ENCODE results near the gene SOX8. TPM values are rescaled to one million over a fixed set of nuclear protein-coding genes. Genes with fewer than 3 reads are reported as not detected.

SOX8 gene
- total RNA-seq, 1 donor from 2014 or later, result 0.15 TPM

DNA sequence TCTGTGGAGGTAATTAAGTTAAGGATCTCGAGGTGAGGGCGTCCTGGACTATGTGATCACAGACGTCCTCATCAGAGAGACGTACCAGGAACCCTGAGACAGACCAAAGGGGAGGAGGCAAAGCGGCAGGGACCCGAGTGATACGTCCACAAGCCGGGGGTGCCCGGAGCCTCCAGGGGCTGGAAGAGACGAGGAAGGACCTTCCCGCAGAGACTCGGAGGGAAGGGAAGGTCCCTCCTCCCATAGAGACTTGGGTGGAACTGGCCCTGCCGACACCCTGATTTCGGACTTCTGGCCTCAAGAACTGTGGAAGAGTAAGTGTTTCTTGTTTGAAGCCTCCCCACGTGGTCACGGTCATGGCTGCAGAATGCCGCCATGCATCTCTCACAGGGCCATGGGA is 41.6 kb upstream of the SOX8 start:
- TF ChIP-seq, protein P1, sequence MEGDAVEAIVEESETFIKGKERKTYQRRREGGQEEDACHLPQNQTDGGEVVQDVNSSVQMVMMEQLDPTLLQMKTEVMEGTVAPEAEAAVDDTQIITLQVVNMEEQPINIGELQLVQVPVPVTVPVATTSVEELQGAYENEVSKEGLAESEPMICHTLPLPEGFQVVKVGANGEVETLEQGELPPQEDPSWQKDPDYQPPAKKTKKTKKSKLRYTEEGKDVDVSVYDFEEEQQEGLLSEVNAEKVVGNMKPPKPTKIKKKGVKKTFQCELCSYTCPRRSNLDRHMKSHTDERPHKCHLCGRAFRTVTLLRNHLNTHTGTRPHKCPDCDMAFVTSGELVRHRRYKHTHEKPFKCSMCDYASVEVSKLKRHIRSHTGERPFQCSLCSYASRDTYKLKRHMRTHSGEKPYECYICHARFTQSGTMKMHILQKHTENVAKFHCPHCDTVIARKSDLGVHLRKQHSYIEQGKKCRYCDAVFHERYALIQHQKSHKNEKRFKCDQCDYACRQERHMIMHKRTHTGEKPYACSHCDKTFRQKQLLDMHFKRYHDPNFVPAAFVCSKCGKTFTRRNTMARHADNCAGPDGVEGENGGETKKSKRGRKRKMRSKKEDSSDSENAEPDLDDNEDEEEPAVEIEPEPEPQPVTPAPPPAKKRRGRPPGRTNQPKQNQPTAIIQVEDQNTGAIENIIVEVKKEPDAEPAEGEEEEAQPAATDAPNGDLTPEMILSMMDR (IDR thresholded peaks at IDR 0.05), result no peak
- peak; percentile 77 for DNase-seq (ENCODE audit: low spot score)
- H3K36me3 Mint-ChIP-seq (ENCODE audit: low read depth), result peaks cover 40% of the 10 kb centered on the region
- no peak overlapping the region for H3K27ac Mint-ChIP-seq (ENCODE audit: unreplicated experiment)
- H3K4me3 Mint-ChIP-seq (ENCODE audit: unreplicated experiment), result no peak overlapping the region
- no peaks in the 10 kb centered on the region for H3K27me3 Mint-ChIP-seq (ENCODE audit: low read depth)
- H3K4me1 Mint-ChIP-seq (ENCODE audit: low read depth), result no peaks in the 10 kb centered on the region
- H3K9me3 Mint-ChIP-seq (ENCODE audit: low read depth), result peaks cover 32% of the 10 kb centered on the region

DNA sequence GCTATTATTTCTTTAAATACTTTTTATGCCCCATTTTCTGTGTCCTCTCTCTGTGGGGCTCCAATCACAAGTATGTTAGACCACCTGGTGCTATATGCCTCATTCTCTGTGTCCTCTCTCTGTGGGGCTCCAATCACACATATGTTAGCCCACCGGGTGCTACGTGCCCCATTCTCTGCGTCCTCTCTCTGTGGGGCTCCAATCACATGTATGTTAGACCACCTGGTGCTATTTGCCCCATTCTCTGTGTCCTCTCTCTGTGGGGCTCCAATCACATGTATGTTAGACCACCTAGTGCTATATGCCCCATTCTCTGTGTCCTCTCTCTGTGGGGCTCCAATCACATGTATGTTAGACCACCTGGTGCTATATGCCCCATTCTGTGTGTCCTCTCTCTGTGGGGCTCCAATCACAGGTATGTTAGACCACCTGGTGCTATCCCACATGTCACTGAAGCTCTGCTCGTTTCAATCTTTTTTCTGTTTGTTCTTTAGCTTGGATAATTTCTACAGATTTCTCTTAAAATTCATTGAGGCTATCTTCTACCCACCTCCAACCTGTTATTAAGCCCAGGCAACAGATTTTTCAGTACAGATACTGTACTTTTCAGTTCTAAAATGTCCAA is 39.0 kb upstream of the SOX8 start:
- H3K4me3 Mint-ChIP-seq (ENCODE audit: unreplicated experiment), result no peak overlapping the region

DNA sequence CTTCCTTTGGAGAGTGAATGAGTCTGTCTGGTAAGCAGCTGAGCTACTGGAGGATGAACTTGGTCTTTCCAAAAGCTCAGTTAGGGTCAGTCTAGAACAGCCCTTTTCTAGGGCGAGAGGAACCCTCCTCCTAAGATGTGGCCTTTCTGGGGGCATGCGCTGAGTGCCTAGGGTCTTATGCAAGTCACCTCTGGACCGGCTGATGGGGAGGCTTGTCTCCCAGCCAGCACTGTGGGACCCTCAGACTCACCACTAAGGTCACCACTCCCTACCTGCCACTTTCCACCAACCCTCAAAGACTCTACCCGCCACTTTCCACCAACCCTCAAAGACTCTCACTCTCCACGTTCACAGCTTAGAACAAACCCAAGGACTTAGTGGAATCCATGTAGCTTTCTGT is 37.6 kb upstream of the SOX8 start:
- Mint-ChIP-seq H3K9me3 (ENCODE audit: low read depth) (peaks cover 32% of the 10 kb centered on the region), H3K27me3 (ENCODE audit: low read depth) (no peaks in the 10 kb centered on the region), H3K4me1 (ENCODE audit: low read depth) (peaks cover 17% of the 10 kb centered on the region), H3K4me3 (ENCODE audit: unreplicated experiment) (no peak overlapping the region), H3K27ac (ENCODE audit: unreplicated experiment) (no peak overlapping the region), H3K36me3 (ENCODE audit: low read depth) (peaks cover 44% of the 10 kb centered on the region)
- DNase-seq (ENCODE audit: low spot score), result no peak
- TF ChIP-seq, protein P1 (IDR thresholded peaks at IDR 0.05), result no peak

More for the DNA sequence above, 39.0 kb upstream of the SOX8 start:
- Mint-ChIP-seq H3K36me3 (ENCODE audit: low read depth) (peaks cover 44% of the 10 kb centered on the region), H3K27me3 (ENCODE audit: low read depth) (no peaks in the 10 kb centered on the region), H3K9me3 (ENCODE audit: low read depth) (peaks cover 32% of the 10 kb centered on the region), H3K27ac (ENCODE audit: unreplicated experiment) (no peak overlapping the region), H3K4me1 (ENCODE audit: low read depth) (peaks cover 17% of the 10 kb centered on the region)
- DNase-seq (ENCODE audit: low spot score), result no peak
- TF ChIP-seq, protein P1 (IDR thresholded peaks at IDR 0.05), result no peak

DNA sequence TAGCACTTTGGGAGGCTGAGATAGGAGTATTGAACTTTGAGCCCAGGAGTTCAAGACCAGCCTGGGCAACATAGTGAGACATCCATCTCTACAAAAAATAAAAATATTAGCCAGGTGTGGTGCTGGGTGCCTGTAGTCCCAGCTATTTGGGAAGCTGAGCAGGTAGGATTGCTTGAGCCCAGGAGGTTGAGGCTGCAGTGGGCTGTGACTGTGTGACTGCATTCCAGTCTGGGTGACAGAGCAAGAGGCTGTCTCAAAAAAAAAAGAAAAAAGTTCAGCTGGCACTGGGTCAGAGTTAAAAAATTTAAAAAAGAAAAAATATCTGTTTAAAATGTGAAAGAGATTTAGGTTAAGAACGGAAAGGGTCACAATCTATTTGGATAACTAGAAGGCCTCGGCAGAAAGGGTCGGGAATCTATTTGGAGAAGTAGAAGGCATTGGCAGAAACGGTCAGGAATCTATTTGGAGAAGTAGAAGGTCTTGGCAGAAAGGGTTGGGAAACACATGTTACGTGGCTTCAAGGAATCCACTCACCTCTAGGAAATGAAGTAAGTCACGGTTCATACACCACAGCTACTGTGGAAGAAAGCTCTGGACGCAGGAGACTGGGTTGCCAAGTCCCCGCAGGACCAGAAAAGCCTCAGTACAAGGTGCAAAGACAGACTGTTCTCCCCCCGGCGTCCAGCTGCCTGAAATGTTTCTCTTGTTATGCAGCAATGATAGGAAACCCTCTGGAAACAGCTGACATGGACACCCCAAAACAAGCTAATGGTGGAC is 36.1 kb upstream of the SOX8 start:
- DNase-seq (ENCODE audit: low spot score), result no peak
- Mint-ChIP-seq H3K4me1 (ENCODE audit: low read depth) (peaks cover 17% of the 10 kb centered on the region), H3K4me3 (ENCODE audit: unreplicated experiment) (no peak overlapping the region), H3K27me3 (ENCODE audit: low read depth) (no peaks in the 10 kb centered on the region), H3K9me3 (ENCODE audit: low read depth) (peaks cover 30% of the 10 kb centered on the region), H3K27ac (ENCODE audit: unreplicated experiment) (peak overlapping the region; percentile 84), H3K36me3 (ENCODE audit: low read depth) (peaks cover 35% of the 10 kb centered on the region)
- TF ChIP-seq, protein P1 (IDR thresholded peaks at IDR 0.05), result no peak

DNA sequence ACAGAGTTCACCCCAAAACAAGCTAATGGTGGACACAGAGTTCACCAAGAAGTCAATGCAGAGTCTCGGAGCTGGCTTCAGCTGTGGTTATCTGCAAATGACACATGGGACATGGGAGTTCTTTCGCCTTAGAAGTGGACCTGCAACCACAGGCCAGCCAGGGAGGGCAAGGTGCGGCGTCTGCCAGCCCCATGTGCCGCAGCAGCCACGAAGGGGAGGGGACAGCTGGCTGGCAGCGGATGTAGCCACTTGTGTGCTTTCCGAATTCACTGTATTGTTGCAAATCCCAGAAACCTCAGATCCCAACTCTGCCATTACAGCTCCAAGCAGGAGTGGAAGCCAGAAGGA is 35.5 kb upstream of the SOX8 start:
- Mint-ChIP-seq H3K27ac (ENCODE audit: unreplicated experiment) (peak overlapping the region; percentile 84), H3K4me1 (ENCODE audit: low read depth) (peaks cover 17% of the 10 kb centered on the region), H3K36me3 (ENCODE audit: low read depth) (peaks cover 30% of the 10 kb centered on the region), H3K9me3 (ENCODE audit: low read depth) (peaks cover 25% of the 10 kb centered on the region), H3K4me3 (ENCODE audit: unreplicated experiment) (no peak overlapping the region), H3K27me3 (ENCODE audit: low read depth) (no peaks in the 10 kb centered on the region)
- no peak for DNase-seq (ENCODE audit: low spot score)
- TF ChIP-seq, protein P1 (IDR thresholded peaks at IDR 0.05), result no peak

All from chondrocyte (in vitro differentiated cells).